Measurements from ENCODE around the gene CLIC2.

The CLIC2 gene

DNA sequence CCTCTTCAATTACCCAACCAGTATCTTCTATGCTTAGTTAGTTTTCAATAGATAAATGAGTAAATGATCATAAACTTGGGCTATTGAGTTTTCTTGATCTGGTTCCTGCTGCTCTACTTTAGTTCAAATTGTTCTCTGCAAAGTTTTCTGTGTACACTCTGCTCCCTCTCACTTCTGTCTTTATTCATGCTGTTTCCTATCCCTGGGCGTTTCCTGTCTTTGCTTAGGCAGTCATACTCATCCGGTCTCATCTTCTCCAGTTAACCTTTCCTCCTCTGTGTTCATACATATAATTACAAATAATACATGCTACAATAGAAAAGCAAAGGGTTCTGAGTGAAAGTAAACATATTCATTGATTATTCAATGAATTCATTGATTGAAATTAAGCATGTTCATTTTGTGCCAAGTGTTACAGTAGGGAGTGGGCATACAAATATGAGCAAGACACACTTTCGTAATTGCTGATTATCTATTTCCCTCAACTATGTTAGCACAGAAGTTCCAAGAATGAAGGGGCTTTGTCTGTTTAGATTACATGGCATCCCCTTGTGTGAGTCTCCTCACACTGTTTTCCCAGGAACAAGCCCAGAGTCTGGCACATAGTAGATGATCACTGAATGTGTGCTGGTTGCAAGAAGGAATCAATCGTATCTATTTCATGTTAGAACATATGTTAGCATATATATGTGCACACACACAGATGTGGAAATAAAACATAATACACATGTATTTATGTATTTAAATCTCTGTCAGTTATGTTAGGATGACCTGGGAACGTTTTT lies 71.3 kb downstream of the CLIC2 start:
- no peak for DNase-seq (ENCODE audit: low read depth)

DNA sequence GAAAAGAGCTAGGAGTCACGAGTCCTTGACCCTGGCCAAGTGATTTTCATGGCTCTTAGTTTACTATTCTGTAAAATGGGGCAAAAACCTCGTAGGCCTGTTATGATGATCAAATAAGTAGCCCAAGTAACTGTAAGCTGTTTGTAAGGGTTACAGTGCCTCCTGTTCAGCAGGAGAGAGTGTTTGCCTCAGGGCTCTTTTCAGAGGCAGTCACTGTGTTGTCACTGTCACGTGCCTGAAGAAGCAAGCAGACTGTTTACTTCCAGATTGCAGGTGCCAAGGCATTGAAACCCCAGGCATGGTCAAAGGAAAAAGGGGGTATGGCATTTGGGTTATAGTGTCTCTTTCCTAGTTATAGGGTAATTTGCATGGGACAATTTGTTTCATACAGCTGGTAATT lies 74.7 kb downstream of the CLIC2 start:
- DNase-seq (ENCODE audit: low read depth), result no peak

DNA sequence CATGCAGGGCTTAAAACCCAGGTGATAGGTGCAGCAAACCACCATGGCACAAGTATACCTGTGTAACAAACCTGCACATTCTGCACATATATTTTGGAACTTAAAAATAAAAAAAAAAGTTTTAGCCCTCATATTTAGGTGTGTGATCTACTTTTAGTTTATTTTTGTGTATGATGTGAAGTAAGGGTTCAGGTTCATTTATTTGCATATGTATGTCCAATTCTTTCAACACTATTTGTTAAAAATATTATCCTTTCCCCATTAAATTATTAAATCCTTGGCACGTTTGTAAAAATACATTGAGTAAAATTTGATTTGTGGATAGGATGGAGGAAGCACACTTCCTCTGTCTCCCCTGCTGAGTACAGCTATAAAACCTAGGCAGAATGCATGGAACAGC lies 83.0 kb downstream of the CLIC2 start:
- no peak for DNase-seq (ENCODE audit: low read depth)

DNA sequence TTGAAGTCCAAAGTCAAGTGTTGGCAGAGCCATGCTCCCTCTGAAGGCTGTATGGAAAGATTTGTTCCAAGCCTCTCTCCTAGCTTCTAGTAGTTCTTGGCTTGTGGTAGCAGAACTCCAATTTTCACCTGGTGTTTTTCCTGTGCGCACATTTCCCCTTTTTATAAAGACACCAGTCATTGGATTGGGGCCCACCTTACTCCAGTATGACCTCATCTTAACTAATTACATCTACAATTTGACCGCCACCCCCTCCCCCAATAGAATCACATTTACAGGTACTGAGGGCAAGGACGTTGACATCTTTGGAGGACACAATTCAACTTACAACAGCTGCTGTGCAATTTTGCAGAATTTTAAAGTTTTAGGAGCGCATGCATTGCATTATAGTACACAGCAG lies 86.9 kb downstream of the CLIC2 start:
- DNase-seq (ENCODE audit: low read depth), result no peak

DNA sequence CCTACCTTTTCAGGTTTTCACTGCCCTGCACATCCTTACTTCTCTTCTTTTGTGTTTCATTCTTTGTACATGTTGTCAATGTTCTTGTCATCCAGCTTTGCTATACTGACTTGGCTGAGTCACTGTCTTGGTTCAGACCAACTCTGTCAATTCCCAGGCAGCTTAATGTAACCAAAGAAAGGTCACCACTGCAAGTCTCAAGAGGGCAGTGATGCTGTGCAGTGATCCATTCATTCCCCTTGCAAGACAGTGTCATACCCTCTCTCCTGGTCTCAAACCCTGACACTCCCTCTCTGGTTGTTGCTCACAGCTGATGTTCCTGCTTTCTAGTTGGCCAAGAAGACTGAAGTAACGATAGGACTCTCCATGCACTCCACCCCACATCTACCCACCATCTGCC lies 87.7 kb downstream of the CLIC2 start:
- no peak for DNase-seq (ENCODE audit: low read depth)

DNA sequence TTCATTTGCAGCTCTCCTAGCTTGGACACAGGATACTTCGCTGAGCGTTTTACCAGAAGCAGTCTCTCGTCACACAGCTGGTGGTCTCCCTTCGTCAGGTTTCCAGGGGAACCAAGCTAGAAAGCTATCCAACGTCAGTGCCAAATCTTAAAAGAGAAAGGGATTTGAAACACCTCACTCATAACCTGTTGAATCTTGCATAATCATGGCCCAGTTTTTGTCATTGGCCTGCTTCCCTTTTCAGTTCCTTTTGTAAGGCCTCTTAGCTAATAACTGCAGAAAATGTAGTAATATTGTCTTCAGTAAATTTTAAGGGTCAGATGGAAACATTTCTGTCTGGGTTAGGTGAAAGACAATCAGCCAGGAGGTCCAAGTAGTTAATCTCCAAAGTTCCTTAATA lies 92.1 kb downstream of the CLIC2 start:
- no peak for DNase-seq (ENCODE audit: low read depth)

DNA sequence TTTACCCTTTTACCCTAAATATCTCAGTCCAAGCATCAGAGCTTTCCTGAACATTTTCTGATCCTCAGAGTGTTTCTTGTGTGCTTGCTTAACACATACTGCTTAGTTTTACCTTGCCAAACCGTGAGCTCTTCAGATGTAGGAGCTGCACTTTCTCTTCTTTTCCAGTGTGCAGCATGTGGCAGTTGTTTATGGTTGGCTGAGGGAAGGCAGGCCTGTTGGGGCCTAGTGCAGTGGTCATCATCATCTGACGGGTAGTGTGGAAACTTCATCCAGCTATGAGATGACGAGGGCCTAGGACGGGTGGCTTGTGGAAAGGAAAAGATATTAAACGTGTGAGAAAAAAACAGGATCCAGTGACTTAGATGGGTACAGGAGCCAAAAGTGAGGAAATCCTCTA lies 96.7 kb downstream of the CLIC2 start:
- no peak for DNase-seq (ENCODE audit: low read depth)

DNA sequence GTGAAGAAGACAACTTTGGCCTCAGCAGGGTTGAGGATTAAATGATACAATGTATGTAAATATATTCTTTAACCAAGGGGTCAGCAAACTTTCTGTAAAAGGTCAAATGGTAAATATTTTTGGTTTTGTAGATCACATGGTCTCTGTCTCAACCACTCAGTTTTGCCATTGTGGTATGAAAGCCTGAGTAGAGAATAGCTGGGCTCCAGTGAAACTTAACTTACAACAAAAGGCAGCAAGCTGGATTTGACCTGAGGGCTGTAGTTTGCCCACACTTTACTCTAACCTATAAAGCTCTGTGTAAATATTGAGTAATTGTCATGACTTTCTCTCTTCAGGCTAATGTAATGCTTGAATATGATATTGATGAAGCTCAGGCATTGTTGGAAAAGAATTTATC lies 98.5 kb downstream of the CLIC2 start:
- DNase-seq (ENCODE audit: low read depth), result no peak

DNA sequence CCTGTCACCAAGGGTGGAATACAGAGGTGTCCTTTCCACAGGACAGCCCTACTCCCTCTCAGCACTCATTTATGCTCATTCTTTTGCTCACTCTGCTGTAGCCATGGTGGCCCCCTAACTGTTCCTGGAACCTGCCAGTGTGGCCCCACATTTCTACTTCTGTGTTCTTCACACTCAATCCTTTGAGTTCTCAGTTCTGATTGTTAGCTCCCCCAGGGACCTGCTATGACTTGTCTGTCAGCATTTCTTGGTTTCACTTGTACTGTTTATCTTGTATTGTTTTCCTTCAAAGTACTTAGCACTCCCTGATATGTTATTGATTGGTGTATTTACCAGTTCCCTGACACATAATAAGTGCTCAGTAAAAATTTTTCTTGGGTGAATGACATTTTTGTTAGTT lies 103.3 kb downstream of the CLIC2 start:
- DNase-seq (ENCODE audit: low read depth), result no peak
